ENCODE measurements around the gene NR6A1. TPM values are rescaled to one million over a fixed set of nuclear protein-coding genes. Genes with fewer than 3 reads are reported as not detected.

NR6A1 gene
- total and polyA plus RNA-seq, 2 of the 13 experiments (the other 11 are each of a cell fraction or from before 2014, with no cell fraction given), result 28.1 to 31.5 TPM

DNA sequence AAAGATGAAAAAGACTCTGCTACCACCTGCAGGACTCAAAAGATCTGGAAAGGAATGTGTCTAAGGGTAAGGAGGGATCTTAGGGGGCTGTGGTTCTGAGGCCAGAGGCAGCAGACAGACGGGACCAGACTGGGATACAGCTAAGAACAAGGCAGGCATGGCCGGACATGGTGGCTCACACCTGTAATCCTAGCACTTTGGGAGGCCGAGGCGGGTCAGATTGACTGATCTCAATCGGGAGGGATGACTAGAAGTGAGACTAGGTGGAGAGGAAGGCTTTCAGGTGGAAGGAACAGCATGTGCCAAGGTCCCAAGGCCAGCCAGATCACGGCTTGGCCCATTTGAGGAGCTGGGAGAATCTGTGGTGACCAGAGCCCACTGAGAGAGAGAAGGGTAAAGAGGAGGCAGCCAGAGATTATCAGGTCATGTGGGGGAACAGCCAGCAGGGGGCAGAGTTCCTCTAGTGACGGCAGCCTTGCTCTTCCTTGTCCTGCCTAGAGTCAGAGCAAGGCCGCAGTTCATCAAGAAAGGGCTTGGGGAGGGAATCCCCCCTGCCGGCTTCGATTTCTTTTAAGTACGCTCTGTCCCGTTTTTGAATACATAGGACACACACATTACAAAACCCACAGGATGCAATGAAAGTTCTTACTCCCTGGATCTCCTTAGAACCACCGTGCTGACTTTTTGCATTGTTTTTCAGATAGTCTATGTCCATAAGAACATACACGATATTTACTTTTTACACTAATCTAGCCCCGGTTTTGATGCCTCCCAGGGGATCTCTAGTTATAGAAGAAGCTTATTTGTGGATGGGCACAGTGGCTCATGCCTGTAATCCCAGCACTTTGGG, 3.2 kb upstream of the NR6A1 start (continued):
- TF ChIP-seq, protein P1, sequence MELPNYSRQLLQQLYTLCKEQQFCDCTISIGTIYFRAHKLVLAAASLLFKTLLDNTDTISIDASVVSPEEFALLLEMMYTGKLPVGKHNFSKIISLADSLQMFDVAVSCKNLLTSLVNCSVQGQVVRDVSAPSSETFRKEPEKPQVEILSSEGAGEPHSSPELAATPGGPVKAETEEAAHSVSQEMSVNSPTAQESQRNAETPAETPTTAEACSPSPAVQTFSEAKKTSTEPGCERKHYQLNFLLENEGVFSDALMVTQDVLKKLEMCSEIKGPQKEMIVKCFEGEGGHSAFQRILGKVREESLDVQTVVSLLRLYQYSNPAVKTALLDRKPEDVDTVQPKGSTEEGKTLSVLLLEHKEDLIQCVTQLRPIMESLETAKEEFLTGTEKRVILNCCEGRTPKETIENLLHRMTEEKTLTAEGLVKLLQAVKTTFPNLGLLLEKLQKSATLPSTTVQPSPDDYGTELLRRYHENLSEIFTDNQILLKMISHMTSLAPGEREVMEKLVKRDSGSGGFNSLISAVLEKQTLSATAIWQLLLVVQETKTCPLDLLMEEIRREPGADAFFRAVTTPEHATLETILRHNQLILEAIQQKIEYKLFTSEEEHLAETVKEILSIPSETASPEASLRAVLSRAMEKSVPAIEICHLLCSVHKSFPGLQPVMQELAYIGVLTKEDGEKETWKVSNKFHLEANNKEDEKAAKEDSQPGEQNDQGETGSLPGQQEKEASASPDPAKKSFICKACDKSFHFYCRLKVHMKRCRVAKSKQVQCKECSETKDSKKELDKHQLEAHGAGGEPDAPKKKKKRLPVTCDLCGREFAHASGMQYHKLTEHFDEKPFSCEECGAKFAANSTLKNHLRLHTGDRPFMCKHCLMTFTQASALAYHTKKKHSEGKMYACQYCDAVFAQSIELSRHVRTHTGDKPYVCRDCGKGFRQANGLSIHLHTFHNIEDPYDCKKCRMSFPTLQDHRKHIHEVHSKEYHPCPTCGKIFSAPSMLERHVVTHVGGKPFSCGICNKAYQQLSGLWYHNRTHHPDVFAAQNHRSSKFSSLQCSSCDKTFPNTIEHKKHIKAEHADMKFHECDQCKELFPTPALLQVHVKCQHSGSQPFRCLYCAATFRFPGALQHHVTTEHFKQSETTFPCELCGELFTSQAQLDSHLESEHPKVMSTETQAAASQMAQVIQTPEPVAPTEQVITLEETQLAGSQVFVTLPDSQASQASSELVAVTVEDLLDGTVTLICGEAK (IDR thresholded peaks at IDR 0.05), result no peak
- TF ChIP-seq, protein P1 (CRISPR knock-in tag; IDR thresholded peaks at IDR 0.05), result no peak
- TF ChIP-seq MED8 (CRISPR knock-in tag; IDR thresholded peaks at IDR 0.05; ENCODE audit: insufficient replicate concordance) (no peak), ZNF747 (CRISPR knock-in tag; IDR thresholded peaks at IDR 0.05; ENCODE audit: borderline replicate concordance) (no peak), TBL1XR1 (IDR thresholded peaks at IDR 0.05; ENCODE audit: borderline replicate concordance, low read length, partially characterized antibody) (no peak), ZNF441 (CRISPR knock-in tag; IDR thresholded peaks at IDR 0.05; ENCODE audit: borderline replicate concordance) (no peak), SRY (CRISPR knock-in tag; IDR thresholded peaks at IDR 0.05) (no peak), ZNF230 (CRISPR knock-in tag; IDR thresholded peaks at IDR 0.05) (0 out of 2 replicates have a peak, but pooled peaks have one; percentile 34)
- TF ChIP-seq, protein P2, sequence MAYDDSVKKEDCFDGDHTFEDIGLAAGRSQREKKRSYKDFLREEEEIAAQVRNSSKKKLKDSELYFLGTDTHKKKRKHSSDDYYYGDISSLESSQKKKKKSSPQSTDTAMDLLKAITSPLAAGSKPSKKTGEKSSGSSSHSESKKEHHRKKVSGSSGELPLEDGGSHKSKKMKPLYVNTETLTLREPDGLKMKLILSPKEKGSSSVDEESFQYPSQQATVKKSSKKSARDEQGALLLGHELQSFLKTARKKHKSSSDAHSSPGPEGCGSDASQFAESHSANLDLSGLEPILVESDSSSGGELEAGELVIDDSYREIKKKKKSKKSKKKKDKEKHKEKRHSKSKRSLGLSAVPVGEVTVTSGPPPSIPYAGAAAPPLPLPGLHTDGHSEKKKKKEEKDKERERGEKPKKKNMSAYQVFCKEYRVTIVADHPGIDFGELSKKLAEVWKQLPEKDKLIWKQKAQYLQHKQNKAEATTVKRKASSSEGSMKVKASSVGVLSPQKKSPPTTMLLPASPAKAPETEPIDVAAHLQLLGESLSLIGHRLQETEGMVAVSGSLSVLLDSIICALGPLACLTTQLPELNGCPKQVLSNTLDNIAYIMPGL (CRISPR knock-in tag; IDR thresholded peaks at IDR 0.05; ENCODE audit: borderline replicate concordance in 1 of 2, low read depth in 1 of 2), result peak in 1 of 2 experiments; percentile 63; a peak in 2 of 4 replicates
- TF ChIP-seq, protein P3, sequence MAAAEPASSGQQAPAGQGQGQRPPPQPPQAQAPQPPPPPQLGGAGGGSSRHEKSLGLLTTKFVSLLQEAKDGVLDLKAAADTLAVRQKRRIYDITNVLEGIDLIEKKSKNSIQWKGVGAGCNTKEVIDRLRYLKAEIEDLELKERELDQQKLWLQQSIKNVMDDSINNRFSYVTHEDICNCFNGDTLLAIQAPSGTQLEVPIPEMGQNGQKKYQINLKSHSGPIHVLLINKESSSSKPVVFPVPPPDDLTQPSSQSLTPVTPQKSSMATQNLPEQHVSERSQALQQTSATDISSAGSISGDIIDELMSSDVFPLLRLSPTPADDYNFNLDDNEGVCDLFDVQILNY (CRISPR knock-in tag; conservative IDR thresholded peaks at IDR 0.05), result no peak
- TF ChIP-seq, protein P4, sequence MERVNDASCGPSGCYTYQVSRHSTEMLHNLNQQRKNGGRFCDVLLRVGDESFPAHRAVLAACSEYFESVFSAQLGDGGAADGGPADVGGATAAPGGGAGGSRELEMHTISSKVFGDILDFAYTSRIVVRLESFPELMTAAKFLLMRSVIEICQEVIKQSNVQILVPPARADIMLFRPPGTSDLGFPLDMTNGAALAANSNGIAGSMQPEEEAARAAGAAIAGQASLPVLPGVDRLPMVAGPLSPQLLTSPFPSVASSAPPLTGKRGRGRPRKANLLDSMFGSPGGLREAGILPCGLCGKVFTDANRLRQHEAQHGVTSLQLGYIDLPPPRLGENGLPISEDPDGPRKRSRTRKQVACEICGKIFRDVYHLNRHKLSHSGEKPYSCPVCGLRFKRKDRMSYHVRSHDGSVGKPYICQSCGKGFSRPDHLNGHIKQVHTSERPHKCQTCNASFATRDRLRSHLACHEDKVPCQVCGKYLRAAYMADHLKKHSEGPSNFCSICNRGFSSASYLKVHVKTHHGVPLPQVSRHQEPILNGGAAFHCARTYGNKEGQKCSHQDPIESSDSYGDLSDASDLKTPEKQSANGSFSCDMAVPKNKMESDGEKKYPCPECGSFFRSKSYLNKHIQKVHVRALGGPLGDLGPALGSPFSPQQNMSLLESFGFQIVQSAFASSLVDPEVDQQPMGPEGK (CRISPR knock-in tag; IDR thresholded peaks at IDR 0.05), result peak; percentile 66
